GM21381 (cell line): ENCODE data around the gene RABGAP1.

Experiments used
- ATAC-seq: cut with Tn5 transposase; IDR thresholded peaks from one replicate; pipeline ENCODE4 v1.9.1; 2021; ENCODE audit warnings: mild to moderate bottlenecking, moderate library complexity; ENCODE audit not compliant: unreplicated experiment

Gene RABGAP1

DNA sequence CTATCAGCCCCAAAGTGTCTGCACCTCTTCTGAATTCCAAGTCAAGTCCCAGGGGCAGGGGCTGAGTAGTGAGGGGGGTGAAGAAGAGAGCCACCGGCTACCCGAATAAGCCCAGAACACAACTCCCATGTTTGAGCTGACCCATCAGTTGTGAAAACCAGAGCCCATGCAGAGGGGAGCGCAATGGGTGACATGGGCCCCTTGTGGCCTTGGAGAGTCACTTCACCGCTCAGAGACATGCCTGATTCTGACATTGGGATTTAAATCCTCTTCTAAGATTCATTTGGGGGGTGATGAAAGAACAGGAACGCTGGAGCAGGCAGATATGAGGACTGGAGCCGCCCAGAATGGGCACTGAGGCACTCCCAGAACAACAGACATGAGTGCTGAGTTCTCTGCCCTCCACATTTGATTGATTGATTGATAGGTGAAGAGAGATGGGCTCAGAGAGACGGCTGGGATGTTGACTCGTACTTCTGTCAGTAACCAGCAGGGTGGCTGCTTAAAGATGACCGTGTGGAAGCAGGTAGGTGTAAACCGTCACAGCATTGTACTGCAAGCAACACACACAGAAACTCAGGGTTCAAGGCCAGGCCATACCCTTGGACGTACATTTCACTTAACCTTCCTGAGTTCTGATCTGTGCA lies 166.9 kb downstream of the RABGAP1 start:
- ATAC-seq: no peak

- no peak for ATAC-seq
Observed at GRCh38 chr9:123108976-123109375, 168.2 kb downstream of the RABGAP1 start.

GRCh38 chr9:123109540-123110279 lies 168.9 kb downstream of the RABGAP1 start:
- ATAC-seq: no peak

GRCh38 chr9:123111427-123112014 lies 170.7 kb downstream of the RABGAP1 start:
- ATAC-seq: no peak

- no peak for ATAC-seq
Observed at GRCh38 chr9:123112015-123112975, 171.5 kb downstream of the RABGAP1 start.

DNA sequence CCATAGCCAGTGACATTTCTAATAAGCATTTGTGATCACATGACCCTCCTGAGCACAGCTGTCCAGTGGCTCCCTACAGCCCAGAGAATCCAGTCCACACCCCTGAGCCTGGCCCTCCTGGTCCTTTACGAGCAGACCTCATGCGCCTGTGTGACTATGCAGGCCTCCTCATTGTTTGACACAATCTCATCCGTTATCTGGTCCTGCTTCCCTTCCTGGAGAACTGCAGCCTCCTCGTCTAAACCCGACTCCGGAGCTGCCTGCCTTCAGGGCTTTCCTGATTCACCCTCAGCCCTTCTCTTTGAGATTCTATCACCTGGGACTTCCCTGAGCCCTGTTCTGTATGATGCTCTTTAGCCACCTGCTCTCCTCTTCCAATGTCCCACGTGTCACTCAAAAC lies 172.4 kb downstream of the RABGAP1 start:
- ATAC-seq: no peak

DNA sequence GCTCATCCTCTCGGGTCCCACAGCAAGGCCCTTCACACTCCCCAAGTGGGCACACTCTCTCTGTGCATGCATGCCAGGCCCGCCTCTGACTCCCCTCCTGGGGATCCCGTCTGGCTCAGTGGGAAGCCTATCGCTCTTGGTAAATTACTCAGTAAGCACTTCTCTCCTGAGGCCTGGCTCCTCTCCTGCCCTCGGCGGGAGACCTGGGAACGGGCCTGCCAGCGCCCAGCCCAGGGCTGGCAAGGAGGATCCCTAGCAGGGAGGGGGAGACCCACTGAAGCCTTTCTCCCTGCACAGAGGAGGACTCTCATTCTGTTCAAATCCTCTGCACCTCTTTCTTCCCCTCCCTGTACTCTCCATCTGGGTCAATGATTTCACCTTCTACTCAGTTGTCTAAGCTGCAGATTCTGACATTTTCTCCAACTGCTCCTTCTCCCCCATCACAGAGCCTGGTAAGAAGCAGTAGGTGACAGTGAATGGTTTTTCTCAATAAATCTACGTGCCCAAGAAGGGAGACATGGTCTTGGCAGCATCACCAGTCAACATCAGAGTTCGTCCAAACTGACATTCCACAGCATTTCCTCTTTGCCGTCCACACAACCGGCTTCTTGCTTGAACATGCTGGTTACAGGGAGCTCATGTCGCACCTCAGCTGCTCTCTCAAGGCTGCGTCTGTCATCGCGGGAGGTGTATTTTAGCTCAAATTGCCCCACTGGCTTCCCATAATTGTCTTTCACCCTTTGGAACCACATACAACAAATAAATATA lies 174.5 kb downstream of the RABGAP1 start:
- ATAC-seq: no peak

GRCh38 chr9:123116036-123116435 lies 175.2 kb downstream of the RABGAP1 start:
- no peak for ATAC-seq

GRCh38 chr9:123119566-123119965 lies 178.7 kb downstream of the RABGAP1 start:
- ATAC-seq: no peak

DNA sequence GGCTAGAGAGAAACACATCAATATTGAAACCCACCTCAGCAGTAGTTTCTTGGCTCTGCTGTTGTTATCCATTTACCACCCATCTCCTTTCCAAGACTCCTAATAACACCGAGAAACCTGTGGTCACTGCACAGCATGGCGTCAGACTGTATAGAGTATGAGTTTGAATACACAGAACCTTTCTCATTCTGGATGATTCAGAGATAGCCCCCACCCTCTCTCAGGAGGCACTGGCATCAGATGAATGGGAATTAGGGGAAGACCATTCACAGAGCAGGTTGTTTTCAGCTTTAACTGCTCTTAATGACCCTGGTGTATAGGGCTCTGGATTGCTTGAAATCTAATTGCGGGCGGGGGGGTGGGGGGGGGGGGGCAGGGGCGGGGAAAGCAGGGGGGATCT lies 179.3 kb downstream of the RABGAP1 start:
- no peak for ATAC-seq

DNA sequence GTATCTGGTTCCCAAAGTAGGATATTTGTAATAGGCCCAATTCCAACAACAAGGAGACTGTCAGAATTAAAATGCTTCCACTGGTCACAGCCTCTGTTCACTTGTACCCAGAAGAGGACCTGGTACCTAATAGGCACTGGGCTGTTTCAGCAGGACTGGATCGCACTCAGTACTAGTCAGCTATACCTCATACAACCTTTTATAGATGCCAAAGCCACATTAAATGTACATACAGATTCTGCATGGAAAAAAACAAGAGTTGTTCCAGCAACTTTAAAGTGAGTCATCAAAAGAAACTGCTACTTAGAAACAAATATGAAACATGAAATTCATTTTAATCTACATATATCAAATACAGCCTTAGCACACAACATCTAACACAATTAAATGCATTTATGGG lies 180.1 kb downstream of the RABGAP1 start:
- ATAC-seq: no peak

GRCh38 chr9:123121457-123121856 lies 180.6 kb downstream of the RABGAP1 start:
- no peak for ATAC-seq

GRCh38 chr9:123127512-123128075 lies 186.8 kb downstream of the RABGAP1 start:
- no peak for ATAC-seq

DNA sequence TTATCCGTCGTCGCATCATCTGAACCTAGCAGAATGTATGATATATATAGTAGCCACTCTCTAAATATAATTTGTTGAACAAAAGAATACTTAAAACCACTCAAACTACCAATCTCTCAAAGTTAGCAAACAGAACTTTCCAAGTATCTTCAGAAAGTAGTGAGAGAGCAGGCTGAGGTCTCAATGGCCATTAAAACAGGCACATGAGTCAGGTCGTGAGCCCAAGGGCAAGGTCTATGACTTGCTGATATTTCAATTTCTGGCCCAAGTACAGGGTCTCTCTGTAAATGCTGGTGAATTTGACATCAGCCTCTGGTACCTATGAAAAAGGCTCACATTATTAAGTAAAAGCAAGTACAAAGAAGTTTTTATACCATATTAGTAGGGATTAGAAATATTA lies 187.8 kb downstream of the RABGAP1 start:
- no peak for ATAC-seq

GRCh38 chr9:123129423-123129822 lies 188.6 kb downstream of the RABGAP1 start:
- ATAC-seq: no peak

DNA sequence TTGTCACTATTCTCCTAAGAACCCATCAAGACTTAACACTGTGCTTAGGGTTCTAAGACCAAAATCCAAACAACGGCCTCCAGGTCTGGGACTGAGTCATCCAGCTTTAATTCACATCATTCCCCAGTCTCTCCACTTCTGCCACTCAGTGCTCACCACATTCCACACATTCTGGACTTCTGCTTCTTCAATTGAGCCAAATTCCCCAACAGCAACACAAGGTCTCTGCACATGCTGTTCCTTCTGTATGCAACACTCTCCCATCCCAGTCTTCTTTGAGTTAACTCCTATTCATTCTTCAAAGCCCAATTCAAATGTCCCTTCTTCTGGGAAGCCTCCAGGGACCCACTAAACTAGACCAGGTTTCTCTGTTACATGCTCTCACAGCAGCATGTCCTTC lies 190.4 kb downstream of the RABGAP1 start:
- no peak for ATAC-seq

DNA sequence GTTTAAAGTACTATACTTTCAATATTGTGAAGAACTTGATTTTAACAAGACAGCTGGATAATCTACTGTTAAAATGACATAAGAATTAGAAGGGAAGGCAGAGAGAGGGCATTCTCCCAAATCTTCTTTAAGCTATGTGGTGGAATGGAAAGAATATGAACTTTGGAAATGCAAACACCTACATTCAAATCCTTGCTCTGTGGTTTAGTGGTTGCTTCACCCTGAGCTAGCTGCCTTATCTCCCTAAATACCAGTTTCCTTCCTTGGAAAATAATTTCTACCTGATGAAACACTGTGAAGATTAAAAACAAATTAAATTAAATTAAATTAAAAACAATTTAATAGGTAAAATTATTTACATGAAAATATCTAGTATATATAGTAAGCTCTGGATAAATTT lies 191.2 kb downstream of the RABGAP1 start:
- no peak for ATAC-seq

GRCh38 chr9:123132696-123133095 lies 191.9 kb downstream of the RABGAP1 start:
- no peak for ATAC-seq

DNA sequence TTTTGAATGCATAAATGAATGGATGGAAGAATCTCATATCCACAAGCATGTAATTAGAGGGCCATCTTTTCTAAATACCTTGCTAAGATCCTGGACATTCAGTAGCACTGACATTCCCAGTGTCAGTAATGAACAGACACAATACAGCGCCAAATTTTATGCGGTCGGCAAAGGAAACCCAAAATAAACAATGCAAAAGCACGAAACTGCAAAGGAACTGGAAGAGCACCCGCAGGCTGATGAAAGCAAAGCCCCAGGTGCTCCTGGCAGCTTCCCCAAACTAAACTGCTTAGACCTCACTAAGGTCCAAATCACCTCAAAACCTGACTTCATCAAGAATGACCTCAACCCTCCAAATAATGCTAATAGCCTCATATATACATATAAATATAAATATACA lies 194.6 kb downstream of the RABGAP1 start:
- ATAC-seq: no peak

- ATAC-seq: no peak
Observed at GRCh38 chr9:123138163-123138562, 197.3 kb downstream of the RABGAP1 start.
